ENCODE data around the gene MAP1B. TPM values are rescaled to one million over a fixed set of nuclear protein-coding genes. Genes with fewer than 3 reads are reported as not detected.

The MAP1B gene
- total and polyA plus RNA-seq, 9 of the 15 experiments (the other 6 are each of a cell fraction or from before 2014, with no cell fraction given) = 5.2 to 66.1 (median 17.3) TPM

- TF ChIP-seq ZBTB5 (IDR thresholded peaks at IDR 0.05) = no peak
- TF ChIP-seq ZKSCAN1 (IDR thresholded peaks at IDR 0.05; ENCODE audit: low read depth, low read length) = no peak
- no peak for TF ChIP-seq TBL1XR1 (IDR thresholded peaks at IDR 0.05; ENCODE audit: low read length in 2 of 2)
- TF ChIP-seq CBFA2T3 (IDR thresholded peaks at IDR 0.05) = no peak
- TF ChIP-seq PKNOX1 (IDR thresholded peaks at IDR 0.05) = 0 out of 2 replicates have a peak, but pooled peaks have one; percentile 19
- TF ChIP-seq BRD4 (IDR thresholded peaks at IDR 0.05) = no peak
- no peak for TF ChIP-seq ZC3H11A (IDR thresholded peaks at IDR 0.05; ENCODE audit: low read depth, low read length)
- no peak for TF ChIP-seq DACH1 (IDR thresholded peaks at IDR 0.05; ENCODE audit: partially characterized antibody)
- no peak for TF ChIP-seq HOXB6 (CRISPR knock-in tag; IDR thresholded peaks at IDR 0.05; ENCODE audit: borderline replicate concordance)
- TF ChIP-seq KDM4B (IDR thresholded peaks at IDR 0.05; ENCODE audit: borderline replicate concordance in 2 of 2, low read depth in 1 of 2) = no peak
- no peak for TF ChIP-seq NR4A1 (CRISPR knock-in tag; IDR thresholded peaks at IDR 0.05)
- no peak for TF ChIP-seq NR4A1 (tag; IDR thresholded peaks at IDR 0.05)
- TF ChIP-seq HBP1 (CRISPR knock-in tag; IDR thresholded peaks at IDR 0.05) = no peak
- TF ChIP-seq ZNF699 (CRISPR knock-in tag; IDR thresholded peaks at IDR 0.05; ENCODE audit: insufficient replicate concordance) = no peak
- no peak for TF ChIP-seq RBM15 (IDR thresholded peaks at IDR 0.05; ENCODE audit: insufficient read depth, low read length)
- no peak for TF ChIP-seq BCL6 (CRISPR knock-in tag; IDR thresholded peaks at IDR 0.05)
- no peak for TF ChIP-seq STAT6 (CRISPR knock-in tag; IDR thresholded peaks at IDR 0.05)
- no peak for TF ChIP-seq ZNF212 (CRISPR knock-in tag; IDR thresholded peaks at IDR 0.05)
- no peak for TF ChIP-seq E4F1 (CRISPR knock-in tag; IDR thresholded peaks at IDR 0.05; ENCODE audit: borderline replicate concordance)
Measured at GRCh38 chr5:72107131-72107900, at the start of gene MAP1B (continued).

All from K562 (cell line).